ENCODE measurements around the gene PLA2G10.
"Not testable (repeated sequence)": the region's sequence is repeated elsewhere in the genome, so short reads cannot be mapped to it uniquely, and the experiment has no call there.

GRCh38 chr16:14702672-14703071, 8.6 kb upstream of the PLA2G10 start:
- TF ChIP-seq ZBTB8A (CRISPR knock-in tag; IDR thresholded peaks at IDR 0.05; ENCODE audit: borderline replicate concordance, low read depth); CTCF (CRISPR knock-in tag; IDR thresholded peaks at IDR 0.05); MTF1 (CRISPR knock-in tag; IDR thresholded peaks at IDR 0.05); ZNF33A (CRISPR knock-in tag; IDR thresholded peaks at IDR 0.05; ENCODE audit: borderline replicate concordance); CENPX (CRISPR knock-in tag; IDR thresholded peaks at IDR 0.05); WIZ (CRISPR knock-in tag; IDR thresholded peaks at IDR 0.05); NCOR1 (IDR thresholded peaks at IDR 0.05; ENCODE audit: borderline replicate concordance, low read length); HCFC1 (IDR thresholded peaks at IDR 0.05; ENCODE audit: low read depth, low read length); HDAC2 (CRISPR knock-in tag; IDR thresholded peaks at IDR 0.05); ZNF777 (CRISPR knock-in tag; IDR thresholded peaks at IDR 0.05); FOXM1 (CRISPR knock-in tag; IDR thresholded peaks at IDR 0.05); MATR3 (CRISPR knock-in tag; IDR thresholded peaks at IDR 0.05); MYC (CRISPR knock-in tag; IDR thresholded peaks at IDR 0.05; ENCODE audit: borderline replicate concordance): not testable (repeated sequence)

All from HepG2 (cell line).